GM12892 (cell line): ENCODE results near the gene PFN3.

Experiments used
- POLR2A ChIP-seq: IDR thresholded peaks from 2 replicates; pipeline ENCODE4 v1.6.1; 2011; ENCODE audit warnings: low read depth, low read length, control low read depth
- POLR2AphosphoS5 ChIP-seq: IDR thresholded peaks from 2 replicates; pipeline ENCODE4 v1.6.1; 2011; ENCODE audit warnings: low read depth, low read length, control low read depth
- TAF1 ChIP-seq: IDR thresholded peaks from 2 replicates; pipeline ENCODE4 v1.6.1; 2011; ENCODE audit warnings: low read depth, mild to moderate bottlenecking, control low read depth, low read length, borderline replicate concordance

DNA sequence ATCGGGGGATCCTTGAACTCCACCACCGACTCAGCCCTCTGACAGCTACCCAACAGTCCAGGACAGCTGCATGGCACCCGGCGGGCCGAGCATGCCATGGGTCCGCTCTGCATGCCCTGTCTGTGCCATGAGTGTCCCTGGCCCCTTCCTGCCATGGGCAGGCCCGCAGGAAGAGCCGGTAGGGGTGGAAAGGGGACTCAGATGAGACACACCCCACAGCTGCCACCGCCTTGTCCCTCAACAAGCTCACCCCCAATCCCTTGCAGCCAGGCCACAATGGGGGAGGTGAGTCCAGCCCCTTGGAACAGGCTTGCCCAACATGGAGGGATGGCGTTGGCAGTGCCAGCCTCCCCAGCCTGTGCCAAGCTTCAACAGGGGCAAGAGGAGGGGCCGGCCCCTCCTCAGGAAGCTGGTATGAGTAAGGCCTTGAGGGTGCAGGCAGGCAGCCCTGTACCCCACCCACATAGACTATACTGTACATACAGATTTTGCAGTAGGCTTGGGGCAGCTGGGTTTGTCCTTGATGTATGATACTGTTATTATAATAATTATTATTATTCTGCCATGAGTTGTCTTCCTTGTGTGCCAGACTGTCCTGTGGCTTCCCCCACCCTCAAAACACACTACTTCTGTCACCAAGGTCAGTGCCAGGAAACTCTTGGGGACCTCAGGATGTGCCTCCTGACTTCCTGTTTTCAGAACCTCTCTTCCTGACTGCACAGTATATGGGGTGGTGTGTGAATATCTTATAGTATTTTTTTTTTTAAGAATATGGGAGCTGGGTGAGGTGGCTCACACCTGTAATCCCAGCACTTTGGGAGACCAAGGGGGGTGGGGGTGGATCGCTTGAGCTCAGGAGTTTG is 28.2 kb downstream of the PFN3 start:
- TF ChIP-seq POLR2AphosphoS5 = no peak
- no peak for TF ChIP-seq TAF1
- TF ChIP-seq POLR2A = no peak
